ENCODE data around the gene HDDC3. TPM values are rescaled to one million over a fixed set of nuclear protein-coding genes. Genes with fewer than 3 reads are reported as not detected.

HDDC3 gene
- polyA plus RNA-seq, 1 of the 3 experiments (the other 2 are of a cell fraction): 25.8 TPM

- WGBS (ENCODE audit: low lambda C conversion rate): 2% methylated on average over 26 of the region's 69 CpGs
- Histone ChIP-seq H3K4me3 (ENCODE audit: low read depth in 2 of 2, low read length in 1 of 2) (peak within 1 kb of the TSS; percentile 76 to 81), H3K27me3 (ENCODE audit: insufficient read depth) (no peaks in the 10 kb centered on the region), H3K79me2 (ENCODE audit: insufficient read depth) (peaks cover 30% of the 10 kb centered on the region), H4K20me1 (ENCODE audit: insufficient read depth) (no peaks in the 10 kb centered on the region), H3K9ac (peak within 1 kb of the TSS; percentile 94), H2AFZ (ENCODE audit: low read depth) (peak within 1 kb of the TSS; percentile 94), H3K9me2 (no peaks in the 10 kb centered on the region), H3K9me3 (no peaks in the 10 kb centered on the region), H3K4me2 (peak within 1 kb of the TSS; percentile 86), H3K27ac (ENCODE audit: low read depth in 2 of 2, low read length in 1 of 2) (peak within 1 kb of the TSS; percentile 85 to 88), H3K36me3 (replicated peaks in 1 of 2; ENCODE audit: control insufficient read depth in 1 of 2, insufficient read depth in 2 of 2, low read length in 1 of 2) (peaks cover 6 to 30% of the 10 kb centered on the region in 2 experiments), H3K4me1 (ENCODE audit: control insufficient read depth in 1 of 2, insufficient read depth in 2 of 2, low read depth in 1 of 2, low read length in 1 of 2) (peaks cover 0 to 23% of the 10 kb centered on the region in 2 experiments; a peak in 1 of 4 replicates), H3F3A (replicated peaks; ENCODE audit: insufficient read depth) (peaks cover 12% of the 10 kb centered on the region)
- DNase-seq: peak; percentile 98
- ChIA-PET POLR2A (interaction anchor here (0.6 to 2.6 kb wide), 8 partner anchors 12 to 95 kb away, joined by 3 to 23 read pairs (median 4); partner anchors contain the start of genes HDDC3 and UNC45A), CTCF (interaction anchor here (1.0 to 10.8 kb wide), 12 partner anchors 8 to 1122 kb away, joined by 3 to 186 read pairs (median 12); partner anchors contain the start of genes HDDC3 and UNC45A)
- TF ChIP-seq EP300 (IDR thresholded peaks at IDR 0.05; ENCODE audit: borderline replicate concordance in 1 of 2, low read depth in 1 of 2, low read length in 1 of 2): no peak
- peak; percentile 92 for TF ChIP-seq USF2 (IDR thresholded peaks at IDR 0.05; ENCODE audit: borderline replicate concordance, low read depth, low read length)
- peak; percentile 98 for TF ChIP-seq FOXM1 (IDR thresholded peaks at IDR 0.05; ENCODE audit: low read depth)
- TF ChIP-seq MXI1 (IDR thresholded peaks at IDR 0.05; ENCODE audit: low read depth, low read length): peak; percentile 92
- TF ChIP-seq SIN3A (IDR thresholded peaks at IDR 0.05; ENCODE audit: borderline replicate concordance, low read depth, low read length): peak; percentile 95; the same call in 1 of the 2 replicates
- TF ChIP-seq ELF1 (IDR thresholded peaks at IDR 0.05): peak; percentile 69
- no peak for TF ChIP-seq SMC3 (IDR thresholded peaks at IDR 0.05; ENCODE audit: low read depth, low read length)
- no peak for TF ChIP-seq MEF2A (IDR thresholded peaks at IDR 0.05; ENCODE audit: borderline replicate concordance, low read depth)
- TF ChIP-seq GABPA (IDR thresholded peaks at IDR 0.05; ENCODE audit: low read depth): peak; percentile 32
- no peak for TF ChIP-seq TEAD4 (IDR thresholded peaks at IDR 0.05; ENCODE audit: borderline replicate concordance, insufficient read depth)
- TF ChIP-seq FOXJ3 (CRISPR knock-in tag; IDR thresholded peaks at IDR 0.05): 0 out of 2 replicates have a peak, but pooled peaks have one; percentile 21
- TF ChIP-seq MAX (IDR thresholded peaks at IDR 0.05; ENCODE audit: low read depth): peak; percentile 83
- TF ChIP-seq USF1 (IDR thresholded peaks at IDR 0.05; ENCODE audit: borderline replicate concordance, low read depth): peak; percentile 97
- peak; percentile 50 for TF ChIP-seq CHD2 (IDR thresholded peaks at IDR 0.05; ENCODE audit: low read length, partially characterized antibody)
- 0 out of 2 replicates have a peak, but pooled peaks have one; percentile 12 for TF ChIP-seq PBX3 (IDR thresholded peaks at IDR 0.05)
- TF ChIP-seq NFIC (IDR thresholded peaks at IDR 0.05; ENCODE audit: borderline replicate concordance): no peak
- TF ChIP-seq EZH2phosphoT487 (IDR thresholded peaks at IDR 0.05; ENCODE audit: borderline replicate concordance, low read depth): no peak
- 0 out of 2 replicates have a peak, but pooled peaks have one; percentile 5 for TF ChIP-seq JUND (IDR thresholded peaks at IDR 0.05)
- TF ChIP-seq TAF1 (IDR thresholded peaks at IDR 0.05; ENCODE audit: borderline replicate concordance, low read depth, low read length): peak; percentile 49; the same call in 1 of the 2 replicates
- TF ChIP-seq POLR2AphosphoS5 (IDR thresholded peaks at IDR 0.05; ENCODE audit: low read depth, low read length): peak; percentile 87; the same call in 1 of the 2 replicates
- TF ChIP-seq IRF3 (IDR thresholded peaks at IDR 0.05; ENCODE audit: low read depth, low read length): 0 out of 2 replicates have a peak, but pooled peaks have one; percentile 16
Measured at GRCh38 chr15:90954712-90955623, 22.6 kb upstream of the HDDC3 start, which contains the start of gene RCCD1. Gene RCCD1, plus strand, starts transcription at chr15:90954884. Its CDS starts 1,851 bp downstream, at chr15:90956735.

Data from SK-N-SH (cell line).